Loucy (cell line): Measurements from ENCODE around the gene PTCH1.

Experiments
- CTCF ChIP-seq: fragments of 200-600 bp; sonication (generic); conservative IDR thresholded peaks from 2 replicates; pipeline ENCODE4 v1.5.1; 2014; ENCODE audit warnings: mild to moderate bottlenecking, antibody characterized with exemption, low read length
- EZH2phosphoT487 ChIP-seq: fragments of 200-600 bp; IDR thresholded peaks from 2 replicates; pipeline ENCODE4 v1.6.1; 2018; ENCODE audit warnings: antibody characterized with exemption, mild to moderate bottlenecking, moderate library complexity, borderline replicate concordance

- TF ChIP-seq CTCF (no peak), EZH2phosphoT487 (no peak)
These were observed 35.5 kb upstream of the PTCH1 start for GRCh38 chr9:95552255-95552654.
